Duodenal mucosa (tissue), 2 donors: Measurements from ENCODE around the gene HIVEP1.

Experiments
- H3K27ac ChIP-seq: one replicate; pipeline ENCODE4 v1.7.0; 2013; ENCODE audit warnings: low read depth, low read length
- H3K27me3 ChIP-seq, 2 donors: one replicate each; pipeline ENCODE4 v1.7.0; 2013; ENCODE audit warnings: low read length in 2 of 2, control low read depth in 1 of 2; ENCODE audit not compliant: insufficient read depth in 2 of 2, control insufficient read depth in 1 of 2
- H3K36me3 ChIP-seq, 2 donors: one replicate each; pipeline ENCODE4 v1.7.0; 2013; ENCODE audit warnings: low read length in 2 of 2, control low read depth in 1 of 2; ENCODE audit not compliant: insufficient read depth in 2 of 2, control insufficient read depth in 1 of 2
- H3K4me1 ChIP-seq, 2 donors: one replicate each; pipeline ENCODE4 v1.7.0; 2013; ENCODE audit warnings: low read length in 2 of 2, control low read depth in 1 of 2; ENCODE audit not compliant: insufficient read depth in 2 of 2, control insufficient read depth in 1 of 2
- H3K4me3 ChIP-seq, 2 donors: one replicate each; pipeline ENCODE4 v1.7.0; 2013; ENCODE audit warnings: low read length in 2 of 2, low read depth in 1 of 2
- H3K9ac ChIP-seq, 2 donors: one replicate each; pipeline ENCODE4 v1.7.0; 2013; ENCODE audit warnings: low read length in 2 of 2, low read depth in 1 of 2
- H3K9me3 ChIP-seq, 2 donors: one replicate each; pipeline ENCODE4 v1.7.0; 2013; ENCODE audit warnings: low read length in 2 of 2, control low read depth in 1 of 2; ENCODE audit not compliant: control insufficient read depth in 1 of 2

HIVEP1 gene

GRCh38 chr6:12012038-12012557 is at the start of gene HIVEP1:
Gene HIVEP1, plus strand, starts transcription at chr6:12012312. Its CDS starts 3,317 bp downstream, at chr6:12015629.
- Histone ChIP-seq H3K4me3 (peak within 1 kb of the TSS; percentile 91), H3K9ac (peak within 1 kb of the TSS; percentile 62 to 71), H3K4me1 (peaks cover 21 to 22% of the 10 kb centered on the region in 2 donors), H3K27me3 (no peaks in the 10 kb centered on the region), H3K27ac (peak within 1 kb of the TSS; percentile 82), H3K36me3 (peaks cover 8 to 11% of the 10 kb centered on the region in 2 donors), H3K9me3 (peaks cover 0 to 4% of the 10 kb centered on the region in 2 donors)

GRCh38 chr6:11963756-11964500 is 48.2 kb upstream of the HIVEP1 start:
- Histone ChIP-seq H3K4me1 (no peaks in the 10 kb centered on the region), H3K36me3 (no peaks in the 10 kb centered on the region), H3K27ac (no peak overlapping the region), H3K27me3 (no peaks in the 10 kb centered on the region), H3K9ac (no peak overlapping the region), H3K9me3 (no peaks in the 10 kb centered on the region), H3K4me3 (no peak overlapping the region)

- H3K36me3 ChIP-seq, result no peaks in the 10 kb centered on the region
- no peak overlapping the region for H3K27ac ChIP-seq
These were observed 47.3 kb upstream of the HIVEP1 start for GRCh38 chr6:11964729-11965335.

GRCh38 chr6:11965499-11965898 is 46.6 kb upstream of the HIVEP1 start:
- H3K9ac ChIP-seq, result no peak overlapping the region
- no peak overlapping the region for H3K27ac ChIP-seq
- no peaks in the 10 kb centered on the region for H3K4me1 ChIP-seq
- no peak overlapping the region for H3K4me3 ChIP-seq
- no peaks in the 10 kb centered on the region for H3K36me3 ChIP-seq
- H3K9me3 ChIP-seq, result no peaks in the 10 kb centered on the region
- no peaks in the 10 kb centered on the region for H3K27me3 ChIP-seq

More at GRCh38 chr6:11964729-11965335, 47.3 kb upstream of the HIVEP1 start:
- Histone ChIP-seq H3K27me3 (no peaks in the 10 kb centered on the region), H3K9me3 (no peaks in the 10 kb centered on the region), H3K4me1 (no peaks in the 10 kb centered on the region), H3K9ac (no peak overlapping the region), H3K4me3 (no peak overlapping the region)

GRCh38 chr6:11968241-11968806 is 43.8 kb upstream of the HIVEP1 start:
- Histone ChIP-seq H3K9me3 (no peaks in the 10 kb centered on the region), H3K36me3 (no peaks in the 10 kb centered on the region), H3K4me1 (no peaks in the 10 kb centered on the region), H3K27ac (no peak overlapping the region), H3K27me3 (no peaks in the 10 kb centered on the region), H3K9ac (no peak overlapping the region), H3K4me3 (no peak overlapping the region)

- H3K9me3 ChIP-seq, result no peaks in the 10 kb centered on the region
- no peaks in the 10 kb centered on the region for H3K36me3 ChIP-seq
- H3K4me1 ChIP-seq, result no peaks in the 10 kb centered on the region
- no peak overlapping the region for H3K9ac ChIP-seq
- no peak overlapping the region for H3K27ac ChIP-seq
- no peak overlapping the region for H3K4me3 ChIP-seq
- no peaks in the 10 kb centered on the region for H3K27me3 ChIP-seq
These were observed 43.0 kb upstream of the HIVEP1 start for GRCh38 chr6:11969092-11969491.

- no peaks in the 10 kb centered on the region for H3K9me3 ChIP-seq
- no peak overlapping the region for H3K4me3 ChIP-seq
- no peaks in the 10 kb centered on the region for H3K4me1 ChIP-seq
- no peaks in the 10 kb centered on the region for H3K36me3 ChIP-seq
- no peaks in the 10 kb centered on the region for H3K27me3 ChIP-seq
- H3K27ac ChIP-seq, result no peak overlapping the region
- H3K9ac ChIP-seq, result no peak overlapping the region
These were observed 42.0 kb upstream of the HIVEP1 start for GRCh38 chr6:11970114-11970513.

GRCh38 chr6:11971154-11971553 is 41.0 kb upstream of the HIVEP1 start:
- H3K4me1 ChIP-seq, result peaks cover 0 to 4% of the 10 kb centered on the region in 2 donors
- H3K9me3 ChIP-seq, result no peaks in the 10 kb centered on the region
- H3K27me3 ChIP-seq, result no peaks in the 10 kb centered on the region
- no peaks in the 10 kb centered on the region for H3K36me3 ChIP-seq
- H3K9ac ChIP-seq, result no peak overlapping the region
- H3K27ac ChIP-seq, result no peak overlapping the region
- no peak overlapping the region for H3K4me3 ChIP-seq

GRCh38 chr6:11972270-11972669 is 39.8 kb upstream of the HIVEP1 start:
- Histone ChIP-seq H3K27me3 (no peaks in the 10 kb centered on the region), H3K4me1 (peaks cover 0 to 4% of the 10 kb centered on the region in 2 donors), H3K27ac (no peak overlapping the region), H3K9ac (no peak overlapping the region), H3K36me3 (no peaks in the 10 kb centered on the region), H3K9me3 (no peaks in the 10 kb centered on the region), H3K4me3 (no peak overlapping the region)

- Histone ChIP-seq H3K4me3 (no peak overlapping the region), H3K9me3 (no peaks in the 10 kb centered on the region), H3K36me3 (no peaks in the 10 kb centered on the region), H3K4me1 (peaks cover 0 to 4% of the 10 kb centered on the region in 2 donors), H3K27ac (no peak overlapping the region), H3K9ac (no peak overlapping the region), H3K27me3 (no peaks in the 10 kb centered on the region)
These were observed 39.3 kb upstream of the HIVEP1 start for GRCh38 chr6:11972806-11973205.
